Astrocyte (in vitro differentiated cells and primary cell): ENCODE data around the gene PPP6R2. TPM values are rescaled to one million over a fixed set of nuclear protein-coding genes. Genes with fewer than 3 reads are reported as not detected.
A peak's percentile ranks its signal among the peaks of the same experiment; 100 is the strongest.

Source experiments
- DNase-seq: peaks from one replicate; pipeline ENCODE4 v3.0.0-alpha.2; 2010; ENCODE audit warnings: low read depth
- FAIRE-seq: peaks from 2 replicates; lab custom pipeline; 2011; peaks lifted over from hg19 to GRCh38; lab: Jason Lieb, UNC
- H2AFZ ChIP-seq: 2 replicates; pipeline ENCODE4 v1.6.0; 2012; ENCODE audit warnings: low read depth, low read length, inconsistent platforms
- H3K27ac ChIP-seq: 2 replicates; pipeline ENCODE4 v1.5.1; 2011; ENCODE audit warnings: low read depth, low read length, inconsistent platforms
- H3K27me3 ChIP-seq: 2 replicates; pipeline ENCODE4 v1.6.0; 2011; ENCODE audit warnings: low read length, inconsistent platforms; ENCODE audit not compliant: insufficient read depth
- H3K36me3 ChIP-seq: 2 replicates; pipeline ENCODE4 v1.5.1; 2011; ENCODE audit warnings: low read length, inconsistent platforms; ENCODE audit not compliant: insufficient read depth
- H3K4me1 ChIP-seq: 2 replicates; pipeline ENCODE4 v1.5.1; 2011; ENCODE audit warnings: low read length, inconsistent platforms; ENCODE audit not compliant: insufficient read depth
- H3K4me2 ChIP-seq: 2 replicates; pipeline ENCODE4 v1.6.0; 2012; ENCODE audit warnings: low read length, inconsistent platforms
- H3K4me3 ChIP-seq: 2 replicates; pipeline ENCODE4 v1.5.1; 2011; ENCODE audit warnings: low read depth, mild to moderate bottlenecking, low read length, inconsistent platforms; ENCODE audit not compliant: insufficient read depth
- H3K79me2 ChIP-seq: 2 replicates; pipeline ENCODE4 v1.6.0; 2012; ENCODE audit warnings: mild to moderate bottlenecking, low read length, inconsistent platforms; ENCODE audit not compliant: insufficient read depth
- H3K9ac ChIP-seq: 2 replicates; pipeline ENCODE4 v1.6.0; 2012; ENCODE audit warnings: mild to moderate bottlenecking, low read length, inconsistent platforms
- H3K9me3 ChIP-seq: 2 replicates; pipeline ENCODE4 v1.5.1; 2012; ENCODE audit warnings: low read depth, mild to moderate bottlenecking, low read length, inconsistent platforms; ENCODE audit not compliant: insufficient read depth
- H4K20me1 ChIP-seq: 2 replicates; pipeline ENCODE4 v1.6.0; 2012; ENCODE audit warnings: low read length, inconsistent platforms; ENCODE audit not compliant: insufficient read depth
- H3K27ac Mint-ChIP-seq: one replicate; pipeline ENCODE4 v1.8.0; 2021; ENCODE audit warnings: mild to moderate bottlenecking, mixed read lengths; ENCODE audit not compliant: unreplicated experiment
- H3K27me3 Mint-ChIP-seq: one replicate; pipeline ENCODE4 v1.8.0; 2021; ENCODE audit warnings: low read depth, mixed read lengths; ENCODE audit not compliant: unreplicated experiment
- H3K36me3 Mint-ChIP-seq: one replicate; pipeline ENCODE4 v1.8.0; 2021; ENCODE audit warnings: low read depth, mixed read lengths; ENCODE audit not compliant: unreplicated experiment
- H3K4me1 Mint-ChIP-seq: one replicate; pipeline ENCODE4 v1.8.0; 2021; ENCODE audit warnings: low read depth, mixed read lengths; ENCODE audit not compliant: unreplicated experiment
- H3K4me3 Mint-ChIP-seq: one replicate; pipeline ENCODE4 v1.8.0; 2021; ENCODE audit warnings: mild to moderate bottlenecking, moderate library complexity, mixed read lengths; ENCODE audit not compliant: unreplicated experiment
- H3K9me3 Mint-ChIP-seq: one replicate; pipeline ENCODE4 v1.8.0; 2021; ENCODE audit warnings: mild to moderate bottlenecking, mixed read lengths; ENCODE audit not compliant: unreplicated experiment
- CTCF ChIP-seq: IDR thresholded peaks from 2 replicates; pipeline ENCODE4 v1.5.1; 2011; ENCODE audit warnings: low read depth, mild to moderate bottlenecking, inconsistent platforms, low read length, moderate library complexity; ENCODE audit not compliant: insufficient read depth
- EZH2 ChIP-seq: IDR thresholded peaks from 2 replicates; pipeline ENCODE4 v1.6.1; 2012; ENCODE audit warnings: mild to moderate bottlenecking, low read length, inconsistent platforms; ENCODE audit not compliant: insufficient read depth
- total RNA-seq: library from RNA; stranded (reverse); gene quantifications from 2 replicates; pipeline ENCODE4 v1.2.1, GENCODE V29; 2021

The PPP6R2 gene
- total RNA-seq, 1 donor from 2014 or later = 48.3 TPM

- Mint-ChIP-seq H3K36me3 (peaks cover 2% of the 10 kb centered on the region), H3K4me3 (peak overlapping the region; percentile 54), H3K27ac (peak overlapping the region; percentile 83), H3K4me1 (peaks cover 25% of the 10 kb centered on the region), H3K27me3 (no peaks in the 10 kb centered on the region), H3K9me3 (no peaks in the 10 kb centered on the region)
- no peak for FAIRE-seq
- Histone ChIP-seq H3K27me3 (no peaks in the 10 kb centered on the region), H3K9ac (no peak overlapping the region), H3K4me1 (peaks cover 49% of the 10 kb centered on the region), H3K4me3 (no peak overlapping the region), H3K9me3 (no peaks in the 10 kb centered on the region), H2AFZ (no peak overlapping the region), H3K79me2 (peaks cover 99% of the 10 kb centered on the region), H4K20me1 (peaks cover 92% of the 10 kb centered on the region), H3K36me3 (no peaks in the 10 kb centered on the region), H3K4me2 (peak overlapping the region; percentile 39), H3K27ac (no peak overlapping the region)
- no peak for DNase-seq
- TF ChIP-seq EZH2 = no peak
- no peak for TF ChIP-seq CTCF
Measured at GRCh38 chr22:50298937-50299784, 44.0 kb upstream of the PPP6R2 start.

GRCh38 chr22:50299785-50300619 lies 43.1 kb upstream of the PPP6R2 start:
- no peaks in the 10 kb centered on the region for H3K27me3 Mint-ChIP-seq
- peaks cover 2% of the 10 kb centered on the region for H3K36me3 Mint-ChIP-seq
- H3K27ac ChIP-seq = no peak overlapping the region
- no peak for TF ChIP-seq EZH2
- TF ChIP-seq CTCF = no peak
- no peaks in the 10 kb centered on the region for H3K9me3 ChIP-seq
- H2AFZ ChIP-seq = no peak overlapping the region
- no peak for FAIRE-seq
- no peak overlapping the region for H3K4me3 ChIP-seq
- H3K27me3 ChIP-seq = no peaks in the 10 kb centered on the region
- H3K4me1 ChIP-seq = peaks cover 52% of the 10 kb centered on the region
- peak overlapping the region; percentile 39 for H3K4me2 ChIP-seq
- no peaks in the 10 kb centered on the region for H3K36me3 ChIP-seq
- peaks cover 27% of the 10 kb centered on the region for H3K4me1 Mint-ChIP-seq
- no peak overlapping the region for H3K4me3 Mint-ChIP-seq
- H3K27ac Mint-ChIP-seq = no peak overlapping the region
- no peaks in the 10 kb centered on the region for H3K9me3 Mint-ChIP-seq
- DNase-seq = no peak
- peaks cover 90% of the 10 kb centered on the region for H4K20me1 ChIP-seq
- peaks cover 99% of the 10 kb centered on the region for H3K79me2 ChIP-seq
- no peak overlapping the region for H3K9ac ChIP-seq
